ENCODE data around the gene RAB11B. TPM values are rescaled to one million over a fixed set of nuclear protein-coding genes. Genes with fewer than 3 reads are reported as not detected.
"Not testable (repeated sequence)": the region's sequence is repeated elsewhere in the genome, so short reads cannot be mapped to it uniquely, and the experiment has no call there.

Gene RAB11B
- total RNA-seq, 1 donor from 2014 or later, result 191 TPM

DNA sequence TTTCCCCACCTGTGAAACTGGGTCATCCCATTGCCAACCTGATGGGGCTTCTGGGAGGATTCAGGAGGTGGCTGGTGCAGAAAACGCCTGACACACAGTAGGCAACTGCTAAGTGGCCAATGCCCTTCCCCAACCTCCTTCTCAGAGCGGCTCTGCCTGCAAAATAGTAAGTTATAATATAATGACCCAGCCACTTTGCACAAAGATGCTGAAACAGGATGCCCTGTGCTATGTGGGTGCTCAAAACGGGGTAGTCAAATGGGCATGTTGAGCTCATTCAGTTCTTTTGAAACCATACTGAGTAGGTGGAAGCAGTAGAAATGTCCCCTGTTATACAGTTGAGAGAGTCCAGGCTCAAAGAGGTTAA is 23.5 kb downstream of the RAB11B start:
- no peaks in the 10 kb centered on the region for H3K9me3 Mint-ChIP-seq (ENCODE audit: low read depth)
- TF ChIP-seq, protein P1, sequence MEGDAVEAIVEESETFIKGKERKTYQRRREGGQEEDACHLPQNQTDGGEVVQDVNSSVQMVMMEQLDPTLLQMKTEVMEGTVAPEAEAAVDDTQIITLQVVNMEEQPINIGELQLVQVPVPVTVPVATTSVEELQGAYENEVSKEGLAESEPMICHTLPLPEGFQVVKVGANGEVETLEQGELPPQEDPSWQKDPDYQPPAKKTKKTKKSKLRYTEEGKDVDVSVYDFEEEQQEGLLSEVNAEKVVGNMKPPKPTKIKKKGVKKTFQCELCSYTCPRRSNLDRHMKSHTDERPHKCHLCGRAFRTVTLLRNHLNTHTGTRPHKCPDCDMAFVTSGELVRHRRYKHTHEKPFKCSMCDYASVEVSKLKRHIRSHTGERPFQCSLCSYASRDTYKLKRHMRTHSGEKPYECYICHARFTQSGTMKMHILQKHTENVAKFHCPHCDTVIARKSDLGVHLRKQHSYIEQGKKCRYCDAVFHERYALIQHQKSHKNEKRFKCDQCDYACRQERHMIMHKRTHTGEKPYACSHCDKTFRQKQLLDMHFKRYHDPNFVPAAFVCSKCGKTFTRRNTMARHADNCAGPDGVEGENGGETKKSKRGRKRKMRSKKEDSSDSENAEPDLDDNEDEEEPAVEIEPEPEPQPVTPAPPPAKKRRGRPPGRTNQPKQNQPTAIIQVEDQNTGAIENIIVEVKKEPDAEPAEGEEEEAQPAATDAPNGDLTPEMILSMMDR (IDR thresholded peaks at IDR 0.05; ENCODE audit: unreplicated experiment), result no peak
- DNase-seq (ENCODE audit: low spot score, unreplicated experiment), result no peak

DNA sequence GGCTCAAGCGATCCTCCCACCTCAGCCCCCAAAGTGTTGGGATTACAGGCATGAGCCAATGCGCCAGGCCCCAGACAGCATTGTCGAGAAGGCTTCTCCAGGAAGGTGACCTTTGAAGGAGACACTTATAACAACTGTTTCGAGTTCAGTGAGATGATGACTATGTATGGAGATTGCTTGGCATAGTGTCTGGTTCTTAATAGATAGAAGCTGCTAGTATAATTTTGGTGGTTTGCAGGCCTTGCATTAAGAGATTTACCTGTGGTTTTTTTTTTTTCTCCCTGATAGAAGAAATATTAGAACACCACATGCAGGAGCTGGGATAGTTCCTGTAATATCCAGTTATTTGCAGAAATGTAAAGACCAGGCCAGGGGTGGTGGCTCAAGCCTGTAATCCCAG is 26.6 kb downstream of the RAB11B start:
- H3K27ac Mint-ChIP-seq, result no peak overlapping the region
- TF ChIP-seq, protein P1 (IDR thresholded peaks at IDR 0.05; ENCODE audit: unreplicated experiment), result no peak
- DNase-seq (ENCODE audit: low spot score, unreplicated experiment), result no peak
- H3K4me1 Mint-ChIP-seq (ENCODE audit: low read depth), result peaks cover 3% of the 10 kb centered on the region
- no peak overlapping the region for H3K4me3 Mint-ChIP-seq (ENCODE audit: low read depth)
- H3K36me3 Mint-ChIP-seq (ENCODE audit: insufficient read depth), result no peaks in the 10 kb centered on the region
- H3K9me3 Mint-ChIP-seq (ENCODE audit: low read depth), result no peaks in the 10 kb centered on the region
- H3K27me3 Mint-ChIP-seq, result peaks cover 2% of the 10 kb centered on the region

More for the DNA sequence above, 23.5 kb downstream of the RAB11B start:
- no peaks in the 10 kb centered on the region for H3K36me3 Mint-ChIP-seq (ENCODE audit: insufficient read depth)
- H3K27ac Mint-ChIP-seq, result no peak overlapping the region
- H3K27me3 Mint-ChIP-seq, result peaks cover 2% of the 10 kb centered on the region
- H3K4me3 Mint-ChIP-seq (ENCODE audit: low read depth), result peak overlapping the region; percentile 72
- H3K4me1 Mint-ChIP-seq (ENCODE audit: low read depth), result peaks cover 3% of the 10 kb centered on the region

DNA sequence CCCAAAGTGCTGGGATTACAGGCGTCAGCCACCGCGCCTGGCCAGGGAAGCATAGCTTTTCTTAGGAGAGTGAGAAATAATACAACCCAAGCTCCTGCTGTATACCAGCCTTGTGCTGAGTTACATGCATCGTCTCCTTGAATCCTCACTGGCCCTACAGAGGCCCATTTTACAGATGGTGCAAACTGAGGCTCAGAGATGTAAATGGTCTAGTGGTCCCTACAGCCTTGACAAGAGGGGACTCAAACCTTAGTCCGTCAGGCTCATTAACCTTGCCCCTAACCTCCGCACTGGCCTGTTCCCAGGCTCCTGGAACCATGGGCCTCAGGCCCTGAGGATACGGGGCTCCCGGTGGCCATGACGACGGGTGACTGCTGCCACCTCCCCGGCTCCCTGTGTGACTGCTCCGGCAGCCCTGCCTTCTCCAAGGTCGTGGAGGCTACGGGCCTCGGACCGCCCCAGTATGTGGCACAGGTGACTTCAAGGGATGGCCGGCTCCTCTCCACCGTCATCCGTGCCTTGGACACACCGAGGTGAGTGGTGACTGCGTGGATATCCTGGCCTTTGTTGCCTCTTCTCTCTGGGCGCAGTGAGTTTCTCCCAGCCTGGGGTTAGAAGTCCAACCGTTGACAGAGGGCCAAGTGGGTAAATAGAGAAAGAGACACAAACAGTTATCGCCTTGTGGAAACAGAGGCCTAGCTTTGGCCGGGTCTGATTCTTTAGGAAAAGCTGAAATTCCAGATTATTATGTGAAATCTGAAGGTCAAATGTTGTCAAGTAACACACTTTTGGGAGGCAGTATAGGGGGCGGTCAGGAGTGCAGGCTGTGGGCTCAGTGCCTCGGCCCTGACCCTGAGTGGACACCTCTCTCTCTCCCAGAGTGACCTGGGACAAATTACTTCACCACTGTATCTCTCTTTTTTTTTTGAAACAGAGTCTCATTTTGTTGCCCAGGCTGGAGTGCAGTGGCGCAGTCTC is 31.6 kb downstream of the RAB11B start:
- no peak overlapping the region for H3K4me3 Mint-ChIP-seq (ENCODE audit: low read depth)
- TF ChIP-seq, protein P1 (IDR thresholded peaks at IDR 0.05; ENCODE audit: unreplicated experiment), result no peak
- peaks cover 13% of the 10 kb centered on the region for H3K4me1 Mint-ChIP-seq (ENCODE audit: low read depth)
- H3K27ac Mint-ChIP-seq, result peak overlapping the region; percentile 33
- peaks cover 1% of the 10 kb centered on the region for H3K36me3 Mint-ChIP-seq (ENCODE audit: insufficient read depth)
- DNase-seq (ENCODE audit: low spot score, unreplicated experiment), result no peak
- H3K27me3 Mint-ChIP-seq, result no peaks in the 10 kb centered on the region
- no peaks in the 10 kb centered on the region for H3K9me3 Mint-ChIP-seq (ENCODE audit: low read depth)

DNA sequence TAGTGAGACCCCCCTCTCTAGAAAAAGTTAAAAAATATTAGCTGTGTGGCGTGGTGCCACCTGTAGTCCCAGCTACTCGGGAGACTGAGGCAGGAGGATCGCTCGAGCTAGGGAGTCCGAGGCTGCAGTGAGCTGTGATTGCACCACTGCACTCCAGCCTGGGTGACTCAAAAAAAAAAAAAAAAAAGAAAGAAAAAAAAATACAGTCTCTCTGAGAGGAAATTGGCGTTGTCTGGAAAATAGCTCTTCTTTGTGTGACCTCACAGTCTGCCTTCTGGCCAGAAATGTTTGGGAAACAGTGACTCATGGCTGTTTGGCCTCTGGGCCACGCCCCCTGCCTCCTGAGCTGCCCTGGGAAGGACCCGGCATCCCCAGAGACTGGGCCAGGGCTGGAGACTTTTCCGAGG is 33.7 kb downstream of the RAB11B start:
- TF ChIP-seq, protein P1 (IDR thresholded peaks at IDR 0.05; ENCODE audit: unreplicated experiment), result no peak

DNA sequence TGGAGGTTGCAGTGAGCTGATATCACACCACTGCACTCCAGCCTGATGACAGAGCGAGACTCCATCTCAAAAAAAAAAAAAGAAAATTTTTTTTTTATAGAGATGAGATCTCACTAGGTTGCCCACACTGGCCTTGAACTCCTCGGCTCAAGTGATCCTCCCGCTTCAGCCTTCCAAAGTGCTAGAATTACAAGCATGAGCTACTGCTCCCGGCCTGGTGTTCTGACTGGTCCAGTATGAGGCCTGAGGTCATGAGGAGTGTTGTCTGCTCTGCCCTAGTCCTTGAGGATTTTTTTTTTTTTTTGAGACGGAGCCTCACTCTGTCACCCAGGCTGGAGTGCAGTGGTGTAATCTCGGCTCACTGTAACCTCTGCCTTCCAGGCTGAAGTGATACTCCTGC is 35.2 kb downstream of the RAB11B start:
- peaks cover 11% of the 10 kb centered on the region for H3K4me1 Mint-ChIP-seq (ENCODE audit: low read depth)
- H3K36me3 Mint-ChIP-seq (ENCODE audit: insufficient read depth); H3K9me3 Mint-ChIP-seq (ENCODE audit: low read depth); H3K27me3 Mint-ChIP-seq; DNase-seq (ENCODE audit: low spot score, unreplicated experiment); H3K4me3 Mint-ChIP-seq (ENCODE audit: low read depth); H3K27ac Mint-ChIP-seq: not testable (repeated sequence)

More for the DNA sequence above, 33.7 kb downstream of the RAB11B start:
- DNase-seq (ENCODE audit: low spot score, unreplicated experiment), result peak; percentile 25
- peaks cover 11% of the 10 kb centered on the region for H3K4me1 Mint-ChIP-seq (ENCODE audit: low read depth)
- H3K27ac Mint-ChIP-seq, result peak overlapping the region; percentile 90
- no peak overlapping the region for H3K4me3 Mint-ChIP-seq (ENCODE audit: low read depth)
- H3K27me3 Mint-ChIP-seq, result no peaks in the 10 kb centered on the region
- H3K9me3 Mint-ChIP-seq (ENCODE audit: low read depth), result no peaks in the 10 kb centered on the region
- H3K36me3 Mint-ChIP-seq (ENCODE audit: insufficient read depth), result peaks cover 3% of the 10 kb centered on the region

Data from progenitor cell of endocrine pancreas (in vitro differentiated cells).